Measurements from ENCODE around the gene TBX4. TPM values are rescaled to one million over a fixed set of nuclear protein-coding genes. Genes with fewer than 3 reads are reported as not detected.
"Not testable (repeated sequence)": the region's sequence is repeated elsewhere in the genome, so short reads cannot be mapped to it uniquely, and the experiment has no call there.

Gene TBX4
- total RNA-seq, 1 donor from 2014 or later: 8.4 TPM

GRCh38 chr17:61427567-61427966, 24.7 kb upstream of the TBX4 start:
- no peaks in the 10 kb centered on the region for H3K9me3 ChIP-seq (ENCODE audit: control insufficient read depth in 3 of 3, low read length in 3 of 3)
- H3K36me3 ChIP-seq (ENCODE audit: control insufficient read depth in 3 of 3, insufficient read depth in 3 of 3, low read length in 3 of 3): no peaks in the 10 kb centered on the region
- peaks cover 7 to 16% (median 14%) of the 10 kb centered on the region in 3 donors for H3K27me3 ChIP-seq (ENCODE audit: control insufficient read depth in 3 of 3, insufficient read depth in 3 of 3, low read length in 3 of 3)
- H3K4me3 ChIP-seq (ENCODE audit: low read length in 3 of 3): no peak overlapping the region
- no peak overlapping the region for H3K27ac ChIP-seq (ENCODE audit: low read depth, low read length)
- H3K9ac ChIP-seq (ENCODE audit: low read depth in 1 of 3, low read length in 3 of 3): no peak overlapping the region
- no peaks in the 10 kb centered on the region for H3K4me1 ChIP-seq (ENCODE audit: control insufficient read depth in 3 of 3, insufficient read depth in 3 of 3, low read length in 3 of 3)

- H3K9ac ChIP-seq (ENCODE audit: low read depth in 1 of 3, low read length in 3 of 3): no peak overlapping the region
- H3K9me3 ChIP-seq (ENCODE audit: control insufficient read depth in 3 of 3, low read length in 3 of 3): no peaks in the 10 kb centered on the region
- H3K27ac ChIP-seq (ENCODE audit: low read depth, low read length): no peak overlapping the region
- peaks cover 0 to 7% (median 6%) of the 10 kb centered on the region in 3 donors for H3K27me3 ChIP-seq (ENCODE audit: control insufficient read depth in 3 of 3, insufficient read depth in 3 of 3, low read length in 3 of 3)
- H3K4me3 ChIP-seq (ENCODE audit: low read length in 3 of 3): no peak overlapping the region
- H3K36me3 ChIP-seq (ENCODE audit: control insufficient read depth in 3 of 3, insufficient read depth in 3 of 3, low read length in 3 of 3): no peaks in the 10 kb centered on the region
- H3K4me1 ChIP-seq (ENCODE audit: control insufficient read depth in 3 of 3, insufficient read depth in 3 of 3, low read length in 3 of 3): no peaks in the 10 kb centered on the region
Observed at GRCh38 chr17:61429274-61429673, 22.9 kb upstream of the TBX4 start.

GRCh38 chr17:61429831-61430230, 22.4 kb upstream of the TBX4 start:
- H3K27me3 ChIP-seq (ENCODE audit: control insufficient read depth in 3 of 3, insufficient read depth in 3 of 3, low read length in 3 of 3); H3K27ac ChIP-seq (ENCODE audit: low read depth, low read length); H3K9ac ChIP-seq (ENCODE audit: low read depth in 1 of 3, low read length in 3 of 3); H3K36me3 ChIP-seq (ENCODE audit: control insufficient read depth in 3 of 3, insufficient read depth in 3 of 3, low read length in 3 of 3); H3K4me3 ChIP-seq (ENCODE audit: low read length in 3 of 3); H3K4me1 ChIP-seq (ENCODE audit: control insufficient read depth in 3 of 3, insufficient read depth in 3 of 3, low read length in 3 of 3); H3K9me3 ChIP-seq (ENCODE audit: control insufficient read depth in 3 of 3, low read length in 3 of 3): not testable (repeated sequence)

GRCh38 chr17:61431594-61432311, 20.5 kb upstream of the TBX4 start:
- Histone ChIP-seq H3K27me3 (ENCODE audit: control insufficient read depth in 3 of 3, insufficient read depth in 3 of 3, low read length in 3 of 3) (no peaks in the 10 kb centered on the region), H3K4me3 (ENCODE audit: low read length in 3 of 3) (no peak overlapping the region), H3K36me3 (ENCODE audit: control insufficient read depth in 3 of 3, insufficient read depth in 3 of 3, low read length in 3 of 3) (no peaks in the 10 kb centered on the region), H3K4me1 (ENCODE audit: control insufficient read depth in 3 of 3, insufficient read depth in 3 of 3, low read length in 3 of 3) (no peaks in the 10 kb centered on the region), H3K9ac (ENCODE audit: low read depth in 1 of 3, low read length in 3 of 3) (no peak overlapping the region), H3K9me3 (ENCODE audit: control insufficient read depth in 3 of 3, low read length in 3 of 3) (peaks cover 0 to 2% (median 2%) of the 10 kb centered on the region in 3 donors), H3K27ac (ENCODE audit: low read depth, low read length) (no peak overlapping the region)

- peaks cover 0 to 2% (median 2%) of the 10 kb centered on the region in 3 donors for H3K9me3 ChIP-seq (ENCODE audit: control insufficient read depth in 3 of 3, low read length in 3 of 3)
- no peak overlapping the region for H3K4me3 ChIP-seq (ENCODE audit: low read length in 3 of 3)
Observed at GRCh38 chr17:61436273-61436672, 15.9 kb upstream of the TBX4 start.

GRCh38 chr17:61436995-61437704, 15.1 kb upstream of the TBX4 start:
- H3K9ac ChIP-seq (ENCODE audit: low read depth in 1 of 3, low read length in 3 of 3): no peak overlapping the region
- H3K4me1 ChIP-seq (ENCODE audit: control insufficient read depth in 3 of 3, insufficient read depth in 3 of 3, low read length in 3 of 3): no peaks in the 10 kb centered on the region
- H3K27ac ChIP-seq (ENCODE audit: low read depth, low read length): no peak overlapping the region
- no peak overlapping the region for H3K4me3 ChIP-seq (ENCODE audit: low read length in 3 of 3)
- H3K36me3 ChIP-seq (ENCODE audit: control insufficient read depth in 3 of 3, insufficient read depth in 3 of 3, low read length in 3 of 3): no peaks in the 10 kb centered on the region
- peaks cover 0 to 8% (median 1%) of the 10 kb centered on the region in 3 donors for H3K27me3 ChIP-seq (ENCODE audit: control insufficient read depth in 3 of 3, insufficient read depth in 3 of 3, low read length in 3 of 3)
- peaks cover 0 to 2% (median 2%) of the 10 kb centered on the region in 3 donors for H3K9me3 ChIP-seq (ENCODE audit: control insufficient read depth in 3 of 3, low read length in 3 of 3)

More at GRCh38 chr17:61436273-61436672, 15.9 kb upstream of the TBX4 start:
- H3K36me3 ChIP-seq (ENCODE audit: control insufficient read depth in 3 of 3, insufficient read depth in 3 of 3, low read length in 3 of 3): no peaks in the 10 kb centered on the region
- H3K4me1 ChIP-seq (ENCODE audit: control insufficient read depth in 3 of 3, insufficient read depth in 3 of 3, low read length in 3 of 3): no peaks in the 10 kb centered on the region
- peaks cover 0 to 5% (median 0%) of the 10 kb centered on the region in 3 donors for H3K27me3 ChIP-seq (ENCODE audit: control insufficient read depth in 3 of 3, insufficient read depth in 3 of 3, low read length in 3 of 3)
- no peak overlapping the region for H3K27ac ChIP-seq (ENCODE audit: low read depth, low read length)
- H3K9ac ChIP-seq (ENCODE audit: low read depth in 1 of 3, low read length in 3 of 3): no peak overlapping the region

GRCh38 chr17:61440697-61441096, 11.5 kb upstream of the TBX4 start:
- H3K36me3 ChIP-seq (ENCODE audit: control insufficient read depth in 3 of 3, insufficient read depth in 3 of 3, low read length in 3 of 3): no peaks in the 10 kb centered on the region
- no peak overlapping the region for H3K4me3 ChIP-seq (ENCODE audit: low read length in 3 of 3)
- no peak overlapping the region for H3K27ac ChIP-seq (ENCODE audit: low read depth, low read length)
- H3K9me3 ChIP-seq (ENCODE audit: control insufficient read depth in 3 of 3, low read length in 3 of 3): peaks cover 0 to 2% (median 2%) of the 10 kb centered on the region in 3 donors
- H3K9ac ChIP-seq (ENCODE audit: low read depth in 1 of 3, low read length in 3 of 3): no peak overlapping the region
- no peaks in the 10 kb centered on the region for H3K4me1 ChIP-seq (ENCODE audit: control insufficient read depth in 3 of 3, insufficient read depth in 3 of 3, low read length in 3 of 3)
- H3K27me3 ChIP-seq (ENCODE audit: control insufficient read depth in 3 of 3, insufficient read depth in 3 of 3, low read length in 3 of 3): peaks cover 0 to 22% (median 21%) of the 10 kb centered on the region in 3 donors

GRCh38 chr17:61441507-61441906, 10.7 kb upstream of the TBX4 start:
- not testable (repeated sequence) for H3K36me3 ChIP-seq (ENCODE audit: control insufficient read depth in 3 of 3, insufficient read depth in 3 of 3, low read length in 3 of 3); H3K9me3 ChIP-seq (ENCODE audit: control insufficient read depth in 3 of 3, low read length in 3 of 3); H3K4me3 ChIP-seq (ENCODE audit: low read length in 3 of 3); H3K4me1 ChIP-seq (ENCODE audit: control insufficient read depth in 3 of 3, insufficient read depth in 3 of 3, low read length in 3 of 3); H3K9ac ChIP-seq (ENCODE audit: low read depth in 1 of 3, low read length in 3 of 3); H3K27ac ChIP-seq (ENCODE audit: low read depth, low read length)
- peaks cover 0 to 23% (median 21%) of the 10 kb centered on the region in 3 donors for H3K27me3 ChIP-seq (ENCODE audit: control insufficient read depth in 3 of 3, insufficient read depth in 3 of 3, low read length in 3 of 3)

- Histone ChIP-seq H3K4me1 (ENCODE audit: control insufficient read depth in 3 of 3, insufficient read depth in 3 of 3, low read length in 3 of 3) (no peaks in the 10 kb centered on the region), H3K27ac (ENCODE audit: low read depth, low read length) (no peak overlapping the region), H3K9ac (ENCODE audit: low read depth in 1 of 3, low read length in 3 of 3) (no peak overlapping the region), H3K36me3 (ENCODE audit: control insufficient read depth in 3 of 3, insufficient read depth in 3 of 3, low read length in 3 of 3) (no peaks in the 10 kb centered on the region), H3K27me3 (ENCODE audit: control insufficient read depth in 3 of 3, insufficient read depth in 3 of 3, low read length in 3 of 3) (peaks cover 5 to 23% (median 23%) of the 10 kb centered on the region in 3 donors), H3K4me3 (ENCODE audit: low read length in 3 of 3) (no peak overlapping the region), H3K9me3 (ENCODE audit: control insufficient read depth in 3 of 3, low read length in 3 of 3) (no peaks in the 10 kb centered on the region)
Observed at GRCh38 chr17:61442136-61442775, 10.0 kb upstream of the TBX4 start.
